ENCODE measurements around the gene USP43.

USP43 gene

GRCh38 chr17:9684955-9685621, 39.8 kb downstream of the USP43 start:
- Histone ChIP-seq H3K27me3 (ENCODE audit: low read depth, low read length) (no peaks in the 10 kb centered on the region), H3K4me1 (ENCODE audit: low read length) (no peaks in the 10 kb centered on the region), H3K4me3 (ENCODE audit: low read length) (no peak overlapping the region), H3K9me3 (ENCODE audit: insufficient read depth, low read length) (no peaks in the 10 kb centered on the region), H2AFZ (ENCODE audit: low read depth, low read length) (no peak overlapping the region), H3K36me3 (replicated peaks; ENCODE audit: low read depth, low read length) (no peaks in the 10 kb centered on the region), H3K27ac (ENCODE audit: low read length) (no peak overlapping the region), H3K9ac (ENCODE audit: low read length) (no peak overlapping the region), H3K4me2 (ENCODE audit: low read length) (no peak overlapping the region), H4K20me1 (ENCODE audit: insufficient read depth, low read length) (no peaks in the 10 kb centered on the region), H3K79me2 (ENCODE audit: low read length) (no peaks in the 10 kb centered on the region)
- TF ChIP-seq EZH2phosphoT487 (IDR thresholded peaks at IDR 0.05; ENCODE audit: low read depth) (no peak), CTCF (IDR thresholded peaks at IDR 0.05; ENCODE audit: low read depth, low read length) (no peak)

GRCh38 chr17:9693755-9694154, 48.4 kb downstream of the USP43 start:
- H3K36me3 ChIP-seq (replicated peaks; ENCODE audit: low read depth, low read length): no peaks in the 10 kb centered on the region
- no peaks in the 10 kb centered on the region for H4K20me1 ChIP-seq (ENCODE audit: insufficient read depth, low read length)
- no peak overlapping the region for H2AFZ ChIP-seq (ENCODE audit: low read depth, low read length)
- H3K4me1 ChIP-seq (ENCODE audit: low read length): no peaks in the 10 kb centered on the region
- no peak overlapping the region for H3K27ac ChIP-seq (ENCODE audit: low read length)
- H3K79me2 ChIP-seq (ENCODE audit: low read length): no peaks in the 10 kb centered on the region
- no peak overlapping the region for H3K4me2 ChIP-seq (ENCODE audit: low read length)
- H3K27me3 ChIP-seq (ENCODE audit: low read depth, low read length): no peaks in the 10 kb centered on the region
- no peak for TF ChIP-seq EZH2phosphoT487 (IDR thresholded peaks at IDR 0.05; ENCODE audit: low read depth)
- no peak for TF ChIP-seq CTCF (IDR thresholded peaks at IDR 0.05; ENCODE audit: low read depth, low read length)
- no peak overlapping the region for H3K9ac ChIP-seq (ENCODE audit: low read length)
- H3K4me3 ChIP-seq (ENCODE audit: low read length): no peak overlapping the region
- H3K9me3 ChIP-seq (ENCODE audit: insufficient read depth, low read length): no peaks in the 10 kb centered on the region

DNA sequence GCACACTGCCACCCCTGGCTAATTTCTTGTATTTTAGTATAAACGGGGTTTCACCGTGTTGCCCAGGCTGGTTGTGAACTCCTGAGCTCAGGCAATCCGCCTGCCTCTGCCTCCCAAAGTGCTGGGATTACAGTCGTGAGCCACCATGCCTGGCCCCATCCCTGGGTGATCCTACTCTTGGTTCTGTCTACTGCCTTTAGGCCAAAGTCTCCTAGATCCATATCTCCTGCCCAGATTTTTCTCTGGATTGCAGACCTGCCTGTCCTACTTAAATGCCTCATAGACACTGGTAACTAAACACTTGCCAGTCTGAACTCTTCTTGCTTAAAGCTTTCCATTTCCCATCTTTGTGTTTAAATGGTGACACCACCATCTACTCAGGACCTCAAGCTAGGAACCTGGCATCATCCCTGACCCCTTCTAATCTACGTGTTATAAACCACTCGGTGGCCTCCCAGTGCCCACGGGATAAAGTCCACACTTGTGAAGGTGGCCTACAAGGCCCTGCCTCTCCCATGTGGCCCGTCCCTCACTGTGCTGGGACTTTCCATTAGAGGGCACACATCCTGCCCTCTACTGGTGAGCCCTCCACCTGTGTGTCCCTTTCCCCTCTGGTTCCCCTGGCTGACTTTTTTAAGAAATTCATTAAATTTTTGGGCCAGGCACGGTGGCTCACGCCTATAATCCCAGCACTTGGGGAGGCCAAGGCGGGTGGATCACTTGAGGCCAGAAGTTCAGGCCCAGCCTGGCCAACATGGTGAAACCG, 51.1 kb downstream of the USP43 start:
- no peak overlapping the region for H2AFZ ChIP-seq (ENCODE audit: low read depth, low read length)
- H3K9me3 ChIP-seq (ENCODE audit: insufficient read depth, low read length): no peaks in the 10 kb centered on the region
- H3K4me1 ChIP-seq (ENCODE audit: low read length): no peaks in the 10 kb centered on the region
- no peak overlapping the region for H3K27ac ChIP-seq (ENCODE audit: low read length)
- H3K4me3 ChIP-seq (ENCODE audit: low read length): no peak overlapping the region
- no peaks in the 10 kb centered on the region for H3K79me2 ChIP-seq (ENCODE audit: low read length)
- H4K20me1 ChIP-seq (ENCODE audit: insufficient read depth, low read length): no peaks in the 10 kb centered on the region
- TF ChIP-seq EZH2phosphoT487 (IDR thresholded peaks at IDR 0.05; ENCODE audit: low read depth): no peak
- TF ChIP-seq CTCF (IDR thresholded peaks at IDR 0.05; ENCODE audit: low read depth, low read length): no peak
- H3K4me2 ChIP-seq (ENCODE audit: low read length): no peak overlapping the region
- no peaks in the 10 kb centered on the region for H3K27me3 ChIP-seq (ENCODE audit: low read depth, low read length)
- no peak overlapping the region for H3K9ac ChIP-seq (ENCODE audit: low read length)
- H3K36me3 ChIP-seq (replicated peaks; ENCODE audit: low read depth, low read length): no peaks in the 10 kb centered on the region

GRCh38 chr17:9700136-9700535, 54.8 kb downstream of the USP43 start:
- no peaks in the 10 kb centered on the region for H3K36me3 ChIP-seq (replicated peaks; ENCODE audit: low read depth, low read length)
- H3K79me2 ChIP-seq (ENCODE audit: low read length): no peaks in the 10 kb centered on the region
- TF ChIP-seq CTCF (IDR thresholded peaks at IDR 0.05; ENCODE audit: low read depth, low read length): no peak
- TF ChIP-seq EZH2phosphoT487 (IDR thresholded peaks at IDR 0.05; ENCODE audit: low read depth): no peak
- no peaks in the 10 kb centered on the region for H4K20me1 ChIP-seq (ENCODE audit: insufficient read depth, low read length)
- no peaks in the 10 kb centered on the region for H3K4me1 ChIP-seq (ENCODE audit: low read length)
- no peak overlapping the region for H3K27ac ChIP-seq (ENCODE audit: low read length)
- H3K9me3 ChIP-seq (ENCODE audit: insufficient read depth, low read length): no peaks in the 10 kb centered on the region
- H3K27me3 ChIP-seq (ENCODE audit: low read depth, low read length): no peaks in the 10 kb centered on the region
- H3K4me2 ChIP-seq (ENCODE audit: low read length): no peak overlapping the region
- H3K9ac ChIP-seq (ENCODE audit: low read length): no peak overlapping the region
- H3K4me3 ChIP-seq (ENCODE audit: low read length): no peak overlapping the region
- H2AFZ ChIP-seq (ENCODE audit: low read depth, low read length): no peak overlapping the region

Data from OCI-LY3 (cell line).